Omental fat pad (tissue), 4 donors: ENCODE measurements around the gene IL18R1. TPM values are rescaled to one million over a fixed set of nuclear protein-coding genes. Genes with fewer than 3 reads are reported as not detected.

Experiments used
- ATAC-seq: fragments of 150-250 bp; one replicate; pipeline ENCODE4 v1.9.1; 2016; ENCODE audit warnings: mild to moderate bottlenecking, moderate library complexity; ENCODE audit not compliant: low FRiP score
- DNase-seq: peaks from one replicate; pipeline ENCODE4 v3.0.0-alpha.2; 2019; ENCODE audit warnings: low spot score
- total RNA-seq, 4 donors: library from RNA; depleted of rRNA; stranded (reverse); fragments of >200 nt; gene quantifications; one replicate each; pipeline ENCODE4 v1.1.0, GENCODE V29; 2016
- TF ChIP-seq, protein P1 (sequence below), 3 donors: fragments of 450-650 bp; IDR thresholded peaks; one replicate each; pipeline ENCODE4 v1.5.1; 2016 to 2017; ENCODE audit warnings: antibody characterized with exemption in 3 of 3, mild to moderate bottlenecking in 3 of 3, moderate library complexity in 2 of 3

The IL18R1 gene
- total RNA-seq, 4 donors from 2014 or later: 5.8 to 51.9 (median 24.4) TPM

DNA sequence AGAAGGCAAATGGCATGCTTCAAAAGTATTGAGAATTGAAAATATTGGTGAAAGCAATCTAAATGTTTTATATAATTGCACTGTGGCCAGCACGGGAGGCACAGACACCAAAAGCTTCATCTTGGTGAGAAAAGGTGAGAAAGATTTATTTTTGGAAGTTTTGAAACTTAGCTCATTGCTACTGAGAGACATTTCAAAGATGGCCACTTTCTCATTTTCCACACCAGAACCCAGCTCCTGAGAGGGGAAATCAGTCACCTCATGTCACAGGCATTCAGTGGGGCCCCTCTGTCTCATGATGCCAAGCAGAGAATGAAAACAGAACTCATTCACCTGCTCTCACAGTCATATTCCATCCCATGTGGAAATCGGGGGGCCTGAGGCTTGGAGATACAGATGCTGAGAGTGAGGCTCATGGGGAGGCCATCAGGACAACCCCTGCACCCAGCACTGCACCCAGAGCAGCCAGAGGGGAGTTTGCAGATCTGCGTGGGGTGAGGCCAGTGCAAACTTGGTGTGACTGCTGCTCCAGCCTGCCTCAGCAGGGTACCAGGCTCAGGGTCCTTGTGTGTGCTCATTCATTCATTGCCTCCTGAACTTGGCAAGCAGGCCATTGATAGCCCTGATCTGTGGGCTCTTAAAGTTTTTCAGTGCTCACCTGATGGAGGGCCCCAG is 31.4 kb downstream of the IL18R1 start:
- ATAC-seq: no peak
- TF ChIP-seq, protein P1, sequence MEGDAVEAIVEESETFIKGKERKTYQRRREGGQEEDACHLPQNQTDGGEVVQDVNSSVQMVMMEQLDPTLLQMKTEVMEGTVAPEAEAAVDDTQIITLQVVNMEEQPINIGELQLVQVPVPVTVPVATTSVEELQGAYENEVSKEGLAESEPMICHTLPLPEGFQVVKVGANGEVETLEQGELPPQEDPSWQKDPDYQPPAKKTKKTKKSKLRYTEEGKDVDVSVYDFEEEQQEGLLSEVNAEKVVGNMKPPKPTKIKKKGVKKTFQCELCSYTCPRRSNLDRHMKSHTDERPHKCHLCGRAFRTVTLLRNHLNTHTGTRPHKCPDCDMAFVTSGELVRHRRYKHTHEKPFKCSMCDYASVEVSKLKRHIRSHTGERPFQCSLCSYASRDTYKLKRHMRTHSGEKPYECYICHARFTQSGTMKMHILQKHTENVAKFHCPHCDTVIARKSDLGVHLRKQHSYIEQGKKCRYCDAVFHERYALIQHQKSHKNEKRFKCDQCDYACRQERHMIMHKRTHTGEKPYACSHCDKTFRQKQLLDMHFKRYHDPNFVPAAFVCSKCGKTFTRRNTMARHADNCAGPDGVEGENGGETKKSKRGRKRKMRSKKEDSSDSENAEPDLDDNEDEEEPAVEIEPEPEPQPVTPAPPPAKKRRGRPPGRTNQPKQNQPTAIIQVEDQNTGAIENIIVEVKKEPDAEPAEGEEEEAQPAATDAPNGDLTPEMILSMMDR (IDR thresholded peaks at IDR 0.05): no peak
- no peak for DNase-seq

DNA sequence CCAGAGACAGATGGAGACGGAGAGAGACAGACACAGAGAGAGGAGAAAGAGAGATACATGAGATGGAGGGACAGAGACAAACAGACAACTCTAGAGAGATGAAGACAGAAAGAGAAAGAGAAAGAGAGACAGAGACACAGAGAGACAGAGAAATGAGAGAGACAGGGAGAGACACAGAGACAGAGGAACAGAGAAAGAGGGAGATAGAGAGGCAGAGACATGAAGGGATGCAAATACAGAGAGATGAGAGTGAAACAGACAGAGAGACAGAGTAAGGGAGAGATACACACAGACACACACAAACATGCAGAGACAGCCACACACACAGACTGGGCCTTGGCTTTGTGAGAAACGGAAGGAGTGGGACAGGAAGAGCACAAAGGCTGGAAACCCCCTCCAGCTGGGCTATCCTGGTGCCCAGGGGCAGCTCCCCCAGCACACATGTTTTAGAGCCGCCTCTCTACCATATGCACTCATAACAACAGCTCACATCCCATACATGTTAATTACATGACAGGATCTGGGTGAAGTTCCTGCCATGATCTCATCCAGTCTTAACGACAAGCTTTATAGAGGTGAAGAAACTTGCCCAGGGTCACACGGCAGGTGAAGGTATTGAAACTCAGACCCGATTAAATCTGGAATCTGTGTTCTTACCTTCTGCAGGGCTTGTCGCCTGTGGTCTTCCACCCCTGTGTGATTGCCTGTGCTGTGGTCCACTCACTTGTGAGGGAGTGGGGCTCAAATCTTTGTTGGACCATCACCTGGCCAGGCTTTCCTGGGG is 32.4 kb downstream of the IL18R1 start:
- DNase-seq (no peak), ATAC-seq (no peak)
- TF ChIP-seq, protein P1 (IDR thresholded peaks at IDR 0.05): no peak

DNA sequence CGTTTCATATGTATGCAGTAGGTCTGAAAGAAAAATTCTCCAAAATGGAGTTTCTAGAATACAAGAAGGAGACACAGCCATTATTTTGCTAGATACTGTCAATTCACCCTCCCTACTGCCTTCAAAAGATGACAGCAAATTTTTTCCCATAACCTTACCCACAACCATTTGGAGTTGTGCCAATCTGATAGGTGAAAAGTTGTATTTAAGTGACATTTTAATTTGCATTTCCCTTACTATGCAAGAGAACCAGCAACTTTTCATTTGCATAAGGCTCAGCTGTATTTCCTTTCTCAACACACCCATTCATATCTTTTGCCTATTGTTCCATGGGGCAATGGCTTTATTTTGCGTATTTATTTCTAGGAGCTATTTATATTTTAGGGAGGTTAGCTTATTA is 36.0 kb downstream of the IL18R1 start:
- DNase-seq (no peak), ATAC-seq (no peak)
- TF ChIP-seq, protein P1 (IDR thresholded peaks at IDR 0.05): no peak

DNA sequence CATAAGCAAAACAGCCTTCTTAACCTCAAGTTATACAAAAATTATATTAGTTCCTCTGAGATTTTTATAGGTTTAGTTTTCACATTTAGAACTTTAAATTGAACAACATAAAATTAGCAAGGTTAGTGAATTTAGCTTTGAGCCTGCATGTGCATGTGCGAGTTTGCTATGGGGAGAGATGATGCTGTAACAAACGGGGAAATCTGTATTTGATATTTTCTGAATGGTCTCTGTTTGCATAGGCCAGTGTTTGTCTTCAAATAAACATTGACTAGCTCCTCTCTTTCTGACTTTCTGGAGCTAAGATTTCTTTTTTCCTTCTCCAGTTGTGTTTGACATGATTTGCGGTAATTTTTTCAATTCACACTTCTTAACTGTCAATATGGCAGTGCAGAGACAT is 36.5 kb downstream of the IL18R1 start:
- TF ChIP-seq, protein P1 (IDR thresholded peaks at IDR 0.05): no peak
- DNase-seq: no peak
- no peak for ATAC-seq

DNA sequence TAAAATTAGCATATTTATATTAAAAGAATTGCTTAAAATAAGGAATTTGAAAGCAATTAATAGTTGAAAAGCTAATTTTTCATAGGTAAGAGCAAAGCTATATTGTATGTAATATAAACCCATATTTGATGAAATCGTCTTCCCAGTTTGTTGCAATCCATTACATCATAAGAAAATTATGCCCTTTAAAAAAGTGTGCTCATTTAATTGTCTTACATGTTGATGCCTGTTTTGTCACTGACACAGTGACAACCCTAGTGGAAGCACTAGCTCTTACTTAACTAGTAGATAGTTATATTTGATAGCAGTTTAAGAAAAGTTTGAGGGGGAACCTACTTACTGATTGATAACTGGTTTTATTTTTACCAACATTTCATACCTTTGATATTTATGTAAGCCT is 37.3 kb downstream of the IL18R1 start:
- TF ChIP-seq, protein P1 (IDR thresholded peaks at IDR 0.05): no peak
- no peak for DNase-seq
- no peak for ATAC-seq

DNA sequence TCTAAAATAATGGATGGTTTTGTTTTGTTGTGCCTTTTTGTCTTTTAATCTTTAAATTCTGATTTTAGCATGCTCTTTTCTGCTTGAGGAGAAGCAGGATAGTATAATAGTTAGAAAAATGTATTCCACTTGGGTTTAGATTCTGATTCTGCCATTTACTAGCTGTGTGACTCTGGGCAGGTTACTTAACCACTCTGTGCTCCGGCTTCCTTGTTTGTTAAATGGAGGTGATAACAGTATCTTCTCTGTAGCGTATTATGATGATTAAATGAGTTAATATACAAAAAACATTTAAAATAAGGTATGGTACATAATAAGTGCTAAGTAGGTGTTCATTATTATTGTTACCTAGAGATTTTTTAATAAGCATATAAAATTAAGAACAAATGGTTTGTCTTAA is 40.4 kb downstream of the IL18R1 start:
- TF ChIP-seq, protein P1 (IDR thresholded peaks at IDR 0.05): no peak
- ATAC-seq (no peak), DNase-seq (no peak)

DNA sequence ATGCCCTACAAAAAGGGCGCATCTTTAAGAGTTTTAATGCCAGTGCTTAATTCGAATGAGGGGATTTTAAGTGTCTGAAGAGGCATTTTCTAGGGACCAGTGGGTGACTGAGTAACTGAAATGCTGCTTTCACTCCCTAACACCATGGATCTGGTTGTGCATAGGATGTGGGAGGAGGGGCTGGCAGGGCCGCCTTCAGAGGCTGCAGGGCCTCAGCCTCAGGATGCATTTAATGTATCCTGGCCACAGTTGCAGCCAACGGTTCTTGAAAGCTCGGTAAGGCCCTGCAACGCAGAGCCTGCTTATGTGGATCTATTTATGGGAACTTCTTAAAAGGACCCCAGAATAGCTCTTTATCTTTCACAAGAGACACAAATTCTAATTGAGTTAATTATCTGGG is 41.6 kb downstream of the IL18R1 start:
- DNase-seq (no peak), ATAC-seq (no peak)
- TF ChIP-seq, protein P1 (IDR thresholded peaks at IDR 0.05): no peak
